HG03521 (cell line): ENCODE results near the gene PTPRE.

Experiments
- ATAC-seq: cut with Tn5 transposase; IDR thresholded peaks from one replicate; pipeline ENCODE4 v1.9.1; 2021; ENCODE audit warnings: mild to moderate bottlenecking, moderate library complexity; ENCODE audit not compliant: unreplicated experiment

Gene PTPRE

GRCh38 chr10:128056303-128057050 lies 149.6 kb downstream of the PTPRE start:
- no peak for ATAC-seq

GRCh38 chr10:128058106-128058749 lies 151.3 kb downstream of the PTPRE start:
- ATAC-seq: no peak

- no peak for ATAC-seq
Measured at GRCh38 chr10:128058750-128059134, 151.8 kb downstream of the PTPRE start.

- no peak for ATAC-seq
Measured at GRCh38 chr10:128059266-128059981, 152.5 kb downstream of the PTPRE start.

- ATAC-seq: no peak
Measured at GRCh38 chr10:128059982-128060293, 153.0 kb downstream of the PTPRE start.

- ATAC-seq: no peak
Measured at GRCh38 chr10:128060341-128061250, 153.7 kb downstream of the PTPRE start.

- no peak for ATAC-seq
Measured at GRCh38 chr10:128061306-128062300, 154.7 kb downstream of the PTPRE start.

GRCh38 chr10:128062331-128062880 lies 155.5 kb downstream of the PTPRE start:
- ATAC-seq: no peak

GRCh38 chr10:128062881-128063563 lies 156.1 kb downstream of the PTPRE start:
- ATAC-seq: peak; percentile 36

GRCh38 chr10:128063736-128064107 lies 156.8 kb downstream of the PTPRE start:
- no peak for ATAC-seq

- peak; percentile 39 for ATAC-seq
Measured at GRCh38 chr10:128064108-128064969, 157.4 kb downstream of the PTPRE start.

GRCh38 chr10:128064970-128065580 lies 158.2 kb downstream of the PTPRE start:
- ATAC-seq: peak; percentile 34

- no peak for ATAC-seq
Measured at GRCh38 chr10:128065881-128066534, 159.1 kb downstream of the PTPRE start.

GRCh38 chr10:128066870-128067382 lies 160.0 kb downstream of the PTPRE start:
- no peak for ATAC-seq

- no peak for ATAC-seq
Measured at GRCh38 chr10:128067691-128068397, 160.9 kb downstream of the PTPRE start.
